ENCODE measurements around the gene MAN2A1. TPM values are rescaled to one million over a fixed set of nuclear protein-coding genes. Genes with fewer than 3 reads are reported as not detected.

MAN2A1 gene
- total RNA-seq, 2 experiments from 2014 or later = 23.0 to 28.7 TPM

- intact Hi-C loops (cut with micrococcal nuclease; ENCODE audit: unreplicated experiment) = loop anchor here (5.0 to 10.0 kb wide), 4 partner anchors 934 to 1402 kb away; partner anchors contain the start of genes FBXL17, SLC25A46 and WDR36
- Histone ChIP-seq H3K4me2 (ENCODE audit: low read length) (peak overlapping the region; percentile 87), H3K36me3 (ENCODE audit: insufficient read depth, low read length) (no peaks in the 10 kb centered on the region), H3K9me3 (ENCODE audit: low read length) (peaks cover 13% of the 10 kb centered on the region; the same call in 1 of the 2 replicates), H4K20me1 (ENCODE audit: insufficient read depth, low read length) (peaks cover 14% of the 10 kb centered on the region), H3K79me2 (ENCODE audit: insufficient read depth, low read depth, low read length) (peaks cover 39% of the 10 kb centered on the region; the same call in 1 of the 2 replicates), H3K4me3 (ENCODE audit: low read depth, low read length, poor library complexity, severe bottlenecking) (peak overlapping the region; percentile 94), H3K9me2 (ENCODE audit: insufficient read depth, low read length) (no peaks in the 10 kb centered on the region), H2AFZ (ENCODE audit: low read length) (peak overlapping the region; percentile 81), H3K27ac (ENCODE audit: low read depth, low read length, poor library complexity, severe bottlenecking) (peak overlapping the region; percentile 85), H3K4me1 (ENCODE audit: insufficient read depth, low read length, poor library complexity, severe bottlenecking) (peaks cover 34% of the 10 kb centered on the region)
- ChIA-PET POLR2A (interaction anchor here (1.1 to 2.3 kb wide), 4 partner anchors 11 to 365 kb away, joined by 3 to 9 read pairs (median 4); partner anchors contain the start of gene PJA2), CTCF (ENCODE audit: unreplicated experiment) (no interaction called here)
- TF ChIP-seq CTCF (conservative IDR thresholded peaks at IDR 0.05; ENCODE audit: low read length) (no peak), EZH2phosphoT487 (IDR thresholded peaks at IDR 0.05; ENCODE audit: borderline replicate concordance, low read depth, low read length) (no peak)
- no TSS peak for BruUV-seq (replicated peaks)
- DNase-seq (ENCODE audit: low spot score) = peak; percentile 48
Measured at GRCh38 chr5:109690242-109690974, 681 bp downstream of the MAN2A1 start.

- ChIA-PET CTCF (ENCODE audit: unreplicated experiment) (no interaction called here), POLR2A (interaction anchor here (0.7 to 1.7 kb wide), 5 partner anchors 11 to 1104 kb away, joined by 3 to 9 read pairs (median 3); no protein-coding TSS in a partner anchor)
- peaks cover 14% of the 10 kb centered on the region for H4K20me1 ChIP-seq (ENCODE audit: insufficient read depth, low read length)
- H3K79me2 ChIP-seq (ENCODE audit: insufficient read depth, low read depth, low read length) = peaks cover 46% of the 10 kb centered on the region; the same call in 1 of the 2 replicates
- peaks cover 40% of the 10 kb centered on the region for H3K4me1 ChIP-seq (ENCODE audit: insufficient read depth, low read length, poor library complexity, severe bottlenecking)
- peak overlapping the region; percentile 81; the same call in 1 of the 2 replicates for H2AFZ ChIP-seq (ENCODE audit: low read length)
- H3K4me2 ChIP-seq (ENCODE audit: low read length) = peak overlapping the region; percentile 87
- peak overlapping the region; percentile 94 for H3K4me3 ChIP-seq (ENCODE audit: low read depth, low read length, poor library complexity, severe bottlenecking)
- peak overlapping the region; percentile 85 for H3K27ac ChIP-seq (ENCODE audit: low read depth, low read length, poor library complexity, severe bottlenecking)
- TSS peak; percentile 66 for BruUV-seq (replicated peaks)
- H3K9me3 ChIP-seq (ENCODE audit: low read length) = peaks cover 13% of the 10 kb centered on the region; the same call in 1 of the 2 replicates
- DNase-seq (ENCODE audit: low spot score) = peak; percentile 75
- TF ChIP-seq EZH2phosphoT487 (IDR thresholded peaks at IDR 0.05; ENCODE audit: borderline replicate concordance, low read depth, low read length) = no peak
- TF ChIP-seq CTCF (conservative IDR thresholded peaks at IDR 0.05; ENCODE audit: low read length) = peak; percentile 87
- no peaks in the 10 kb centered on the region for H3K9me2 ChIP-seq (ENCODE audit: insufficient read depth, low read length)
- intact Hi-C loops (cut with micrococcal nuclease; ENCODE audit: unreplicated experiment) = loop anchor here (1.0 to 10.0 kb wide), 5 partner anchors 362 to 1401 kb away; partner anchors contain the start of genes FBXL17, SLC25A46 and WDR36
- no peaks in the 10 kb centered on the region for H3K36me3 ChIP-seq (ENCODE audit: insufficient read depth, low read length)
Measured at GRCh38 chr5:109690975-109691574, 1.3 kb downstream of the MAN2A1 start.
